SK-MEL-5 (cell line): ENCODE results near the gene ANKRD34A. TPM values are rescaled to one million over a fixed set of nuclear protein-coding genes. Genes with fewer than 3 reads are reported as not detected.
"Not testable (repeated sequence)": the region's sequence is repeated elsewhere in the genome, so short reads cannot be mapped to it uniquely, and the experiment has no call there.

Experiments
- DNase-seq: peaks from one replicate; pipeline ENCODE4 v3.0.0-alpha.2; 2016; ENCODE audit warnings: low read depth, low spot score
- in situ Hi-C: cut with HindIII; loops from 2 replicates; pipeline ENCODE4 v1.10.0; 2016; ENCODE audit warnings: low sequenced_read_pairs, high pct_unique_total_duplicates, low pct_unique_long_range_greater_than_20kb
- total RNA-seq: library from RNA; depleted of rRNA; stranded (reverse); fragments of >200 nt; shearing (Covaris generic); gene quantifications from 2 replicates; pipeline ENCODE4 v1.2.3, GENCODE V29; 2014; rRNA removed

ANKRD34A gene
- total RNA-seq, 1 experiment from 2014 or later, result 1.1 TPM

GRCh38 chr1:145927063-145927886, 37.1 kb downstream of the ANKRD34A start, which contains the start of gene RBM8A:
TSS of gene RBM8A (minus strand) at chr1:145927484. CDS start at chr1:145927426, 58 bp downstream.
- in situ Hi-C loops, result no loop called here
- DNase-seq, result peak; percentile 100

GRCh38 chr1:145926686-145927062, 37.7 kb downstream of the ANKRD34A start:
- in situ Hi-C loops, result no loop called here
- no peak for DNase-seq

GRCh38 chr1:145922266-145922665, 42.1 kb downstream of the ANKRD34A start:
- no peak for DNase-seq
- in situ Hi-C loops, result no loop called here

- in situ Hi-C loops, DNase-seq: not testable (repeated sequence)
These were observed 44.1 kb downstream of the ANKRD34A start for GRCh38 chr1:145920297-145920696.

GRCh38 chr1:145918992-145919939, 45.1 kb downstream of the ANKRD34A start:
- peak; percentile 55 for DNase-seq

GRCh38 chr1:145918144-145918991, 46.0 kb downstream of the ANKRD34A start, which contains the start of gene PEX11B:
TSS of gene PEX11B (minus strand) at chr1:145918717. CDS start at chr1:145918688, 29 bp downstream.
- in situ Hi-C loops, result no loop called here
- DNase-seq, result peak; percentile 92

More at GRCh38 chr1:145918992-145919939, 45.1 kb downstream of the ANKRD34A start:
- in situ Hi-C loops, result no loop called here

- in situ Hi-C loops, result no loop called here
- no peak for DNase-seq
These were observed 46.8 kb downstream of the ANKRD34A start for GRCh38 chr1:145917595-145917994.

- DNase-seq, result no peak
- in situ Hi-C loops, result no loop called here
These were observed 47.6 kb downstream of the ANKRD34A start for GRCh38 chr1:145916745-145917144.

GRCh38 chr1:145912128-145912641, 52.2 kb downstream of the ANKRD34A start:
- in situ Hi-C loops, result no loop called here
- no peak for DNase-seq

Other genes starting within 250 kb of the ANKRD34A start
- gene CD160, start 245.1 kb downstream of the ANKRD34A start, total RNA-seq, result 3.0 and 4.0 TPM in 2 replicates
- 18.2 and 19.6 TPM in 2 replicates for gene RNF115, start 140.5 kb downstream of the ANKRD34A start, total RNA-seq
- 55.8 and 61.3 TPM in 2 replicates for gene POLR3C, start 140.4 kb downstream of the ANKRD34A start, total RNA-seq
- gene NUDT17, start 118.9 kb downstream of the ANKRD34A start, total RNA-seq, result 9.4 and 15.5 TPM in 2 replicates
- gene PIAS3, start 105.5 kb downstream of the ANKRD34A start, total RNA-seq, result 16.4 and 19.4 TPM in 2 replicates
- gene ANKRD35, start 78.7 kb downstream of the ANKRD34A start, total RNA-seq, result not detected in 2 replicates
- 5.7 and 6.2 TPM in 2 replicates for gene ITGA10, start 54.5 kb downstream of the ANKRD34A start, total RNA-seq
- gene PEX11B, start 45.9 kb downstream of the ANKRD34A start, total RNA-seq, result 50.0 and 52.1 TPM in 2 replicates
- 261 and 288 TPM in 2 replicates for gene RBM8A, start 37.1 kb downstream of the ANKRD34A start, total RNA-seq
- 45.1 and 49.7 TPM in 2 replicates for gene LIX1L, start 6.6 kb downstream of the ANKRD34A start, total RNA-seq
- gene POLR3GL, start 115 bp upstream of the ANKRD34A start, total RNA-seq, result 25.8 and 26.0 TPM in 2 replicates
- gene TXNIP, start 32.0 kb upstream of the ANKRD34A start, total RNA-seq, result 10.6 and 11.2 TPM in 2 replicates
- gene HJV, start 57.2 kb upstream of the ANKRD34A start, total RNA-seq, result not detected in 2 replicates
- gene NBPF10, start 180.2 kb upstream of the ANKRD34A start, total RNA-seq, result 0.69 TPM in 2 replicates